ENCODE data around the gene AGPAT1.
"Not testable (repeated sequence)": the region's sequence is repeated elsewhere in the genome, so short reads cannot be mapped to it uniquely, and the experiment has no call there.

AGPAT1 gene, protein sequence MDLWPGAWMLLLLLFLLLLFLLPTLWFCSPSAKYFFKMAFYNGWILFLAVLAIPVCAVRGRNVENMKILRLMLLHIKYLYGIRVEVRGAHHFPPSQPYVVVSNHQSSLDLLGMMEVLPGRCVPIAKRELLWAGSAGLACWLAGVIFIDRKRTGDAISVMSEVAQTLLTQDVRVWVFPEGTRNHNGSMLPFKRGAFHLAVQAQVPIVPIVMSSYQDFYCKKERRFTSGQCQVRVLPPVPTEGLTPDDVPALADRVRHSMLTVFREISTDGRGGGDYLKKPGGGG

DNA sequence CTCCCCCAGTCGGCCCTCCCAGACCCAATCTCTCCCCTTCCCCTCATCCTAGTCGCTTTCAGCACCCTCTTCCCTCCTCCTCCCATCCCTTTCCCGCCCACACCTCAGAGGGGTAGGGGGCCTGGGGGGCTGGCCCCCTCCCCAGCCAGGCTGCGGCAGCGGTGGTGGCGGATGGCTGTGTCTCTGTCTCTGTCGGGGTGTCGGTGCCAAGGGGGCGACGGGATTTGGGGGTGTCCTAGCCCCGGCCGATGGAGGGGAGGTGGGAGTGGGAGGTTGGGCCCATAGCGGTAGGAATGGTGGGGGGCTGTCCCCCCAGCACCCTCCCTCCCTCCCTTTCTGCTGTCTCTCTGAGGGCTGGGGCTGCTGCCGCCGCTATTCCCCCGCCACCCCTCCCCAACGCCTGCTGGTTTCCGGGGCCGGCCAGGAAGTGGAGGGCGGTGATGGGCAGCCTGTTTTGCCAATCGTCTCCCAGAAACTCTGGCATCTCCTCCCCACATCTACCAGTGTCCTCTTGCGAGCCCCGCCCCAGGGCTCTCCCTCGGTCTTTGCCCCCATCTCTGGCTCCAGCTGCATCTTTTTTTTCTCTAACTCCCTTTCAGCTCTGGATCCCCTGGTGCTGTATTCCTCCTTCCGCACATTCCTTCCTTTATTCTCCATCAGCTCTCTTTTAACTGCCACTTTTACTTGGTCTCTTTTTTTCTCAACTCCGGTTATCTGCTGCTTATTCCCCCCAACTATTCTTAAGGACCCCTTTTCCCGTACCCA, at the start of gene AGPAT1:
TSS of gene AGPAT1 (minus strand) at position 374 of the 765 bp plus-strand sequence. CDS start 4,588 bp downstream, outside the sequence.
- DNase-seq, result peak; percentile 88 to 92

DNA sequence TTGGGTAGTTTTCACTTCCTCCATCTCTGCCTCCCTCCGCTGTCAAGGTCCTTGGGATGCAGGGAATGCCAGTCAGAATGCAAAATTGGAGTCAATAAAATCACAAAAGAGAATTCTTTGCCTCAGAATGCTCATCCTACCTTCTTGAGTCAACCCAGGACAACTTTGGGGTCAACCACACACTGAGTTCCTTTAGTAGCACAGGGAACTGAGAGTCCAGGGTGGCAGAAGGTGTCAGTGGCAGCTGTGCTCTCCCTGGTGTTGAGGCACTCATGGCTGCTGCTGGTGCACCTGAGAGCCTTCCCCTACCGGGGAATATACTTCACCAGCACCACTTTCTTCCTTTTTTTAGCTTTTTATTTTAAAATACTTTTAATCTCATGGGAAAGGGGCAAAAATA, 48.8 kb upstream of the AGPAT1 start:
- no peak for DNase-seq

DNA sequence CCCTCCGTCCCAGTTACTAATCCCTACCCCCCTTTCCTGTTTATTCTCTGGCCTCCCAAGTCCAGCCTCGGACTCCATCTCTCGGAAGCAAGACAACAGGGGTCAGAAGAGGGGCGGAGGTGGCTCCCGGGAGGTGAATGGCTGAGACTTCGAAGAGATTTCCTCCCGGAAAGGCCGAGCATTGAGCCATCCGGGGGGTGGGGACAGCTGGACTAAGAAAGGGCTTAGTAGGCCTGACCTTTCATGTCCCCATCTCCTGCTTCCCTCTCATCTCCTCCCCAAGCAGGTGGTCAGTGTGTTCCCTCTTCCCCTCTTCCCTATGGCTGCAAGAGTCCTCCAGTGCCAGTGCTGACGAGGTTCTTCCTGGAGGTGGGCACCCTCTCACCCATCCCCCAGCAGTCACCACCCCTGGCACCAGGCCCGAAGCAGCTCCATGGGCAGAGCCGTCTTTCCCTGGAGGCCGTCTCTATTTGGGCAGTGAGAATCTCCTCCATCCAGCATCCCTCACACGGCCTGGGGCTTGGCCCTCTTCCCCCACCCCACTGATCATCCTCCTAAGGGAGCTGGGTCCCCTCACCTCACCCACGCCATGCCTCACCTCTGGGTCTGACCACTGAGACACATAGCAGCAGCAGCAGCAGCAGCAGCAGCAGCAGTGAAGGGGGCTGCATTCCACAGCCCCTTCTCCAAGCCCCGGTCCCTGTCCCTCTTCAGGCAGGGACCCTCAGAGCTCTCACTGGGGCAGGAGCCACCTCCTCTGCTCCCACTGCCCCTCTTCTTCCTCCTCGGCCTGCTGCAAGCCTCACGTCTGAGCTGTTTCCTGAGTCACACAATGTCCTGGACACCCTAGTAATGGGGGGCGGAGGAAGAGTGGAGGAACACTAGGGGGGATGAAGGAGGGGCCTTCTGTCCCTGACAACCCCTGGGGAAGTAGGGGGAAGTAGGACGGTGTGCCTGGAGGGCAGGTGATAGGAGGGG, 47.7 kb upstream of the AGPAT1 start, which contains the start of gene NOTCH4:
TSS of gene NOTCH4 (minus strand) at position 810 of the 978 bp plus-strand sequence. CDS start at position 671, 139 bp downstream.
- no peak for DNase-seq

DNA sequence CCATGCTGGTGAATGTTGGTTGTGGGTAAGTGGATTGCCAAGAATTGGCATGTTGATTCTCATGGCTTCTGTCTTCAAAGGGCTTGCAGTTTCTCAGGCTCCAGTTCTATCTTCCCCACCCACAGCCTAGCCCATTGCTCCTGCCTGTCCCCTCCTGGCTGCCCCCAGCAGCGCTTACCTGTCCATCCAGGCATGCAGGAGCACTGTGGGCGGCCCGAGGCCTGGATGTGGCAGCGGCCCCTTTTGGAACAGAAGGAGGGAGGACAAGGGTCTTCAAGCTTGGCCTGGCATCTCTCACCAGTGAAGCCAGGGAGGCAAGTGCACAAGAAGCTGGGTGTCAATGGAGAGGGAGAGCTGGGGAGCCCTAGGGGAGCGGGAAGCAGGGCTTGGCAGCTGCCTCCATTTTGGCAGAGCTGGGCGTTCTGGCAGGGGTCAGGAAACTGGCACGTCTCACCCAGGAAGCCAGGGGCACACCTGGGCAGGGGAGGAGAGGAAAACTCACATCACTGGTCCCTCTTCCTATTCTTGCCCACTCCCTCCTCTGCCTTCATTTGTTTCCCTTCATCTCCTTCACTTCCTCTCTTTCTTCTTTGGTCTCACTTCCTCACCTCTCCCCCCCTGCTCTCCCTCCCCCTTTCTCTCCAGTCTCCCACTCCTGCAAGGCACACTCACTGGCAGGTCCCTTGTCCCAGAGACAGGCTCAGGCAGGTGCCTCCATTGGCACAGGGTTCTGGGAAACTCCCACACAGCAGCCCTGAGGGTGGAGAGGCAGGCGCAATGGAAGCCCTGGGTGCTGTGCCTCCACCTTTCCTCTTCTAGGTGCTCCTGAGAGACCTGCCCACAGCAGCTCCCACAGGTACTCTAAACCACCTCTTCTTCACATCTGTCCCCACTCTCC, 46.7 kb upstream of the AGPAT1 start:
- DNase-seq, result no peak

DNA sequence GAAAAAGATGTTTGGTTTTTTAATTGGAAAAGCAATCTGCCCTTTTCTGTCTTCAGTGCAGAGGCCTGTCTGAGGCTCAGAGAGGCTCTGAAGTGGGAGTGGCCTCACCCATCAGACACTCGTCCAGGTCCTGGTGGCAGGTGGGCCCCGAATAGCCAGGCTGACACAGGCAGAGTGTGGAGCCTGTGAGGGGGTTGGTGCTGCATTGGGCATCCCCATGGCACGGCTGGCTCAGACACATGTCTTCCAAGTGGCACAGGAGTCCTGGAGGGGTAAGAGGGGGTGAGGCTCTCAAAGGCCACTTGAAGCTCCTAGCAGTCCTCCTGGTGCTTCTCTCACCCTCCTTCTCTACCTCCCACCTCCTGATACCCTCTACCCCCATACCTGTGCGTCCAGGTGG, 44.1 kb upstream of the AGPAT1 start:
- no peak for DNase-seq

DNA sequence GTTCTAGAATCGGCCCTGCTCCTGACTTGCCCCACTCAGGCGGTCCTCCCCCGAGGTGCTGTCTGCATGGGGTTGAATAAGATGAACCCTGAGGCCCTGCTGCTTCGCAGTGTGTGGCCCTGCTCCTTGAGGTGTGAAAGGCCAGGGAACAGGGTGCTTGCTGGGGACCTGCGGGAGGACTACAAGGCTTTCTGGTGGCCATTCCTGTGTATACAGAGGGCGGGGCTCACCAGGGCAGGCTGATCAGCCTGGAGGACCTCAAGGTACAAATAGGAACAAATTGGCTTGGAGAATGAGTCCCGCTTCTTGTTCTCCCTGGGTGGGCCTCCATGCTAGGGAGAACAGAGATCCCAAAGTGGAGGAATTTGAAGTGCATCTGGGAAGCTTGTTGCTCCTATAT, 42.3 kb upstream of the AGPAT1 start:
- no peak for DNase-seq

DNA sequence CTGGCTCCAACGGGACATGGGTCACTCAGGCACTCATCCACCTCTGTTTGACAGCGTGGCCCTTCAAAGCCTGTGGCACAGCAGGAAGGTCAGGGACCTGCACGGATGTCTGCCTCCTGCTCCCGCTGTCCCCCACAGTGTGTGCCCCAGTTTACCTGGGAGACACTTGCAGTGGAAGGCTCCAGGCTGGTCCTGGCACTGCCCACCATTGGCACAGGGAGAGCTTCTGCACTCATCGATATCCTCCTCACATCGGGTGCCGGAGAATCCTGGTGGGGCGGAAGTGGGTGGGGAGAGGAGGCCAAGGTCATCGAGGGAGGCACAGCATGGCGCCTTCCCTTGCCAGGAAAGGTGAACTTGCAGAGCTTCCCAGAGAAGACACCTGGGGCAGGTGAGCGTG, 41.1 kb upstream of the AGPAT1 start:
- DNase-seq, result no peak

DNA sequence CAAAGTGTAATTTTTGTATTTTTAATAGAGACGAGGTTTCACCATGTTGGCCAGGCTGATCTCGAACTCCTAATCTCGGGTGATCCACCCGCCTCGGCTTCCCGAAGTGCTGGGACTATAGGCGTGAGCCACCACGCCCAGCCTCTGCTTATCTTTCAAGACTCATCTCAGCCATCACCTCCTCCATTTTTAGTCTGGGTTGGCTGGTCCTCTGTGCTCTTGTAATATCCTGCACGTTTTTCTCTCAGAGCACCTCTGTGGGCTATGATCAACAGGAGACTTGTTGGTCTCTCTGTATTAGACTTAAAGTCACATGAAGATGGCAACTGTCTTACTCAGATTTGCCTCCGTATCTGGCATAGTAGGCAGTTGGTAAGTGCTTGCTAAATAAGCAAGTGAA, 40.4 kb upstream of the AGPAT1 start:
- DNase-seq, result no peak

DNA sequence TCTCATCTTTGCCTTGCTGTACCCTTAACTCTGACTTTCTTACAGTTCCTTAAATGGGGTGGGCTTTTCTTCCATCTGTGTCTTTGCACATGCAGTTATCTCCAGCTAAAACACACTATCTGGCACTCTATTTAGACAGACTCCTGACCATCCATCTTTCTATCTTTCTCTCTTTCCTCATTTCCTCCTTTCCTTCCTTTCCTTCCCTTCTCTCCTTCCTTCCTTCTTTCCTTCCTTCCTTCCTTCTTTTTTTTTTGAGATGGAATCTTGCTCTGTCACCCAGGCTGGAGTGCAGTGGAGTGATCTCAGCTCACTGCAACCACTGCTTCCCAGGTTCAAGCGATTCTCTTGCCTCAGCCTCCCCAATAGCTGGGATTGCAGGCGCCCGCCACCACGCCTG, 39.7 kb upstream of the AGPAT1 start:
- DNase-seq, result no peak

DNA sequence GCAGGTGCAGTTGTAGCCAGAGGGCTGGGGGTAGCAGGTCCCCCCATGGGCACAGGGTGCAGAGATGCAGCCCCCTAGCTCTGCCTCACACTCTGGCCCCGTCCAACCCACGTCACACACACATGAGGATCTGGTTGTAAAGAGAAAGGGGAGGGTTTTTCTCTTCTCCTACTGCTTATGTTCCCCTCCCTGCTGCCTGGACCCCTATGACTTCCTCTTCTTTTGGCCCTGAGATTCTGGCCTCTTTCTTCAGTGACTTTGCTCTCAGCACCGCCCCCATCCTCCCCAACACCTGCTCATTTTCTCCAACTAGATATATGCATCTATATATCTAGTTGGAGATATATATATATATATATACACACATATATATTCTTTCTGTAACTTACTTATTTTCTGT, 38.2 kb upstream of the AGPAT1 start:
- DNase-seq, result no peak

DNA sequence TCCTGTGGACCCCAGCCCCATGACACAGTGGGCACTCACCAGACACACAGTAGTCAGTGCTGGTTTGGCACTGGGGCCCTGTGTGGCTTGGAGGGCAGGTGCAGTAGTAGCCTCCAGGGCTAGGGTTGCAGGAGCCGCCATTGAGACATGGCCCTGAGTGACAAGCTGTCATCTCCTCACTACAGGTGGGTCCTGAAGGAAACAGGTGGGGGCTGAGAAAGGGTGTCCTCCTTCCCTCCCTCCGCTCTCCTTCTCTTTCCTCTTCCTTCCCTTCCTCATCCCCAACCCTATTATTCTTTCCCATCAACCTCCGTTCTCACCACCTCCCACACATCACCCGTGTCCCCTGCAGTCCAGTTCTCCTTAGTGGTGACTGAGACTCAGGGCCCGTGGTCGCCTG, 37.8 kb upstream of the AGPAT1 start:
- DNase-seq, result no peak

DNA sequence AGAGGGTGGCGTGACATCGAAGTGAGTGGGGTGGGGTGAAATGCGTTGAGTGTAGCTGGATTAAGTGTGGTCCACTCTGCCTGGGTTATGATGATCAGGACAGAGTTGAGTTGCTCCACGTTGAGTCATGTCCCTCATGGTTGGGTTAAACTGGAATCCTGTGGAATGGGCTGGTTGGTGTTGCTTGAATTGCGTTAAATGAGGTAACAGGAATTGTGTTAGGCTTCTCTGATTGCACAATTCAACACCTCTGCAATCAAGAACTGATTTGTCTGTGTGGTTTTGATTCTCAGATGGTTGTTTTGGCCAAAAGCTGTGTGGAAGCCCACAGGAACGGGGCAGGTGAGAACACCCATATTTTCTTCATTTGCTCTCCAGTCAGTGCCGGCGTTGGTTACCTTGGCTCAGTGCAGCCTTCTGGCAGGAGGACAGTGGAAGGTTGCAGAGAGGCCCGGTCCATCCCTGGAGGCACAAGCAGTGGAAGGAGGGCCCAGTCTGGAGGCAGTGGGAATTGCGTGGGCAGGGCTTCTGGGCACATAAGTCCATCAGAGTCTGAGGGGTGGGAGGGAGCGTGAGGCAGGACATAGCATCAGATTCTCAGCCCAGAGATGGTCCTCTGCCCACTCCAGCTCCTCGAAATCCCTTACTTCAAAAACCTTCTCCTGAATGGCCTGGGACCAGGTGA, 36.3 kb upstream of the AGPAT1 start:
- DNase-seq, result no peak

DNA sequence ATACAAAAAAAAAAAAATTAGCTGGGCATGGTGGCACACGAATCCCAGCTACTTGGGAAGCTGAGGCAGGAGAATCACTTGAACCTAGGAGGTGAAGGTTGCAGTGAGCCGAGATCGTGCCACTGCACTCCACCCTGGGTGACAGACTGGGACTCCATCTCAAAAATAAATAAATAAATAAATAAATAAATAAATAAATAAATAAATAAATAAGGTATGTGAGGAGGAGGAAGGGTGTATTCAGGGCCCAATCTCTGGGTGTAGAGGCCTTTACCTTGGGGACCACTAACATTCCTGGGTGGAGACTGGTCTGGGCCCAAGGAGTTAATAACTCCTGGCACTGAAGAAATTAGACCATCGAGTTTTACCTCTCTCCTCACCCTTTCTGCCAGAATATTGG, 35.5 kb upstream of the AGPAT1 start:
- DNase-seq, result not testable (repeated sequence)

DNA sequence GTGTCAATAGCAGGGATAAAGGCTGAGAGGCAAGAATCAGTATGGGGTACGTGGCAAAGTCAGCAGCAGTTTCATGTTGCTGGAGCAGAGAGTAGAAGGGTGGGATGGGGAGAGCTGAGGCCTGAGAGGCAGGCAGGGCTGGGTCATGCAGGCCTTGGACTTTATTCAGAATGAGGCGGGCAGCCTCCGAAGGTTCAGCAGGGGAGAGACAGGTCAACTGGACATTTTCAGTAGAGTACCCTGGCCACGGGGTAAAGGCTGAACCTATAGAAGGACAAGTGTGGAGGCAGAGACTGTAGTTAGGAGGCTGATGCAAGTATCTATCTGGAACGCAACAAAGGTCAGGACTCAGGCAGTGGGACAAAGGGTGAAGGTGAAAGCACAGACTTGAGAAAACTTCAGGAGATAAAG, 34.3 kb upstream of the AGPAT1 start:
- no peak for DNase-seq

DNA sequence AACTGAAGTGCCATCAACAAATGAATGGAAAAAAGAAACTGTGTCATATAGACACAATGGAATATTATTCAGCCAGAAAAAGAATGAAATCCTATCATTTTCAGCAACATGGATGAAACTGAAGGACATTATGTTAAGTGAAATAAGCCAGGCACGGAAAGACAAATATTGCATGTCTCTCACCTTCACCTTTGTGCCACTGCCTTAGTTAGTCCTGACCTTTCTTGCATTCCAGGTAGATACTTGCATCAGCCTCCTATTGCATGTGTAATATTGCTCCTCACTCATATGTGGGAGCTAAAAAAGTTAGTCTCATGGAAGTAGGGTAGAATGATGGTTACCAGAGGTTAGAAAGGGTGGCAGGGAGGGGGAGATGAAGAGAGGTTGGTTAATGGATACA, 33.1 kb upstream of the AGPAT1 start:
- DNase-seq, result no peak

DNA sequence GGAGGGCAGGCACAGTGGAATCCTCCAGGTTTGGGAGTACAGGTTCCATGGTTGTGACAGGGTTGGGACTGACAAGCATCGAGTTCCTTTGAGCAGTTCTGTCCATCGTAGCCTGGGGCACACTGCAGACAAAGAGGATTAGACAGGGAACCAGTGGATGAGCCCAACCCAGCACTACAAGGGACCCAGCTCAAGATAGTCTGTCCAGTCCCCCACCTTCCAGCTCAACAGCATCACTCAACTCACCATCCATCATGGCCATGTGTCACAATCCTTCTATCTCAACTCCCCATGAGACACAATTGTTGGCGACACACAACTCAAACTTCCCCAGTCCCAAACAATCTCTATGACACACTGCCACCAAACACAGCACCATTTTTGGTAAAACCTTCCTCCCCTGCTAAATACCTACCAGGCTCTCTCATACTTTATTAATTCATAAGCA, 28.4 kb upstream of the AGPAT1 start:
- DNase-seq, result no peak

DNA sequence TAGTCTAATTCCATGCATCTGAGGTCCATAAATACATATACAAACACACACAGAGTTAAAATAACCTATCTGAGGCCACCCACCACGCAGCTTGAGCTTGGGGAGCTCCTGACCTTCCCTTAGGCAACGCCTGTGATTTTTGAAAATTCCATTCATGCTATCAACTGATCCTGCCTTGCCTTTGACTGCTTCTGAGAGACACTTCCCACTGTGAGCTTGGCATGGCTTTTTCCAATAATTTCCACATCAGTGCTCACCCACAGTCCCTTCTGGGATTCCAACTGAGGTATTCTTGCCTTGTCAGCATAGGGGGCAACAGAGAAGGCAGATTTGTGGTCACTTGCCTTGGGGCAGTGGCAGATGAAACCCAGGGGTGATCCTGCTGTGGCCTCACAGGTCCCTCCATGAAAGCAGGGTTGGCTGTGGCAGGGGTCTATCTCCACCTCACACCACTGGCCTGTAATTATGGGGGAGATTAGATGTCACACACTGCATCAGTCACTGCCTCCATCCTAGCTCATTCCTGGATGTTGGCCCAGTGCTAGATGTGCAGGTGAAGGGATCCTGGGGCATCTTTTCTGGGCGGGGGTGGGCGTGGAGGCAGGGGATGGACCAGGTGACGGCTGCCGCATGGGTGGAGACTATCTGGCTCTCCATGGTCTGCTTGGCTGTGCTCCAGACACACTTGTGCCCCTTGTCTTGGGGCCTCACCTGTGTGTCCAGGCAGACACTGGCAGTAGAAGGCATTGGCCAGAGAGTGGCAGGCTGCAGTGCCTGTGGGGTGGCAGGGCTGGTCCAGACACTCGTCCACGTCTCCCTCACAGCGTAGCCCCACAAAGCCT, 27.8 kb upstream of the AGPAT1 start:
- DNase-seq, result no peak

DNA sequence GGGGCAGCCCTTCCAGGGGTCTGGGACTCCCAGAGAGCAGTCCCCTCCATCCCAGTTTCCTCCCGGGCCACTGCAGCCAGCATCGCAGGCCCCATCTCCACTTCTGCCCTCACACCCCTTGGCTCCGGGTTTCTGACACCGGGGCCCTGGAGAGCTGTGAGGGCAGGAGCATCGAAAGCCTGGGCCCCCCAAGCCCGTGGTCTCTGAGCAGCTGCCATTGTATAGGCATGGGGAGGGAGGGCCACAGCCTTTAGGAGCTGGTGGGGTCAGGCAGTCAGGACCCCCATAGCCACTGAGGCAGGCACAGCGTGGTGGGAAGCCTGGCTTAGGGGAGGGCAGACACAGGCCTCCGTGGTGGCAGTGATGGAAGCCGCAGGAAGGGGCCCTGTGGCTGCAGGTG, 26.3 kb upstream of the AGPAT1 start:
- no peak for DNase-seq

DNA sequence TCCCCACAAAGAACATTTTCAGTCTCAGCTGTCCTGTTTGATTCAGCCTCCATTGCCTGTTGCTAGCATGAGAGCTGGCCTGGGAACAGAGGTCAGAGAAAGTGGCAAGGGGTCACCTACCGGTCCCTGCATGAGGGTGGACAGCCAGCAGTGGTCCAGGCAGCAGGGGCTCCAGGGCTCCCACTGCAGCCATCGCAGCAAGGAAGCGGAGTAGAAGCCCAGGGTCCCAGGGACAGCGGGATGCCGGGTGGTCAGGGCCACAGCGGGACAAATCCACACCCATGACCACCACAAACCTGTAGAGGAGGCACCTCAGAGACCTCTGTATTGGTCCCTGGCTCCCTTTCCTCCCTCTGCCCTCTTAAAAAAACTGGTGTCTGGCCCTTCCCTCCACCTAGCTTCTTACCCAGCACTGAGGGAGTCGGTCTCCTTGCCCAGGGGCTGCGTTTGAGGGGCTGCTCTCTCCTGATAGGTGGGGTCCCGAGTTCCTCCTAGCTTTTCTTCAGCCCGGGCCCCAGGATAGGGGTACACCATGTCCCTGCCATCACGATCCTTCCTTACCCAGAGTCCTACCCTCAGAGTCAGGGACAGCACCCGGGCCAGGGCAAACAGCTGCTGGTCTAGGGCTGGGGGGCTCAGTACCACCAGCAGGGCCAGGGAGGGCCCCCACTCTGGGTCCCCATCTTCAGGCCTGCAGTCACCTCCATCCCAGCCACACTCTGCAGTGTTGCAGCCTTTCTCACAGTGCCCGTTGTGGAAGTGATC, 25.0 kb upstream of the AGPAT1 start:
- DNase-seq, result no peak

DNA sequence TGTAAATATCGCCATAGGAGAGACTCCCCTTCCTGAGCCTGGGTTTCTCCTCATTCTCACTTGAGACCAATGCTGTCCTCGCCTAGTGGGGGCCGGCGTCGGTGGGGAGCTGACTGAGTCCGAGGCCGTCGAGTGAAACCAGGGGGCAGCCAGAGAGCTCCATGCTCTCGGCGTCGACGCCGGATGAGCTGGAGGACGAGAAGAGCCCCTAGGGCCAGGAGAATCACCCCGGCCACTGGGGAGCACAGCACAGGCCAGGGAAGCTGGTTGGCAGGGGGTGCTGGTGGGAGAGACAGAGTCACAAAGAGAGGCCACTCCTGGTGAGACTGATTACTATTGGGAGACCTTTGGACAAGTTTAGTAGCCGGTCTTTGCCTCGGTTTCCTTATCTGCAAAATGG, 23.0 kb upstream of the AGPAT1 start:
- DNase-seq, result no peak

All from cerebellar nuclear complex (tissue), 1 donor.